Upper lobe of left lung (tissue), 6 donors: ENCODE measurements around the gene ABHD12. TPM values are rescaled to one million over a fixed set of nuclear protein-coding genes. Genes with fewer than 3 reads are reported as not detected.

Source experiments
- ATAC-seq, 2 donors: fragments of 200-7000 bp; cut with Tn5 transposase; one replicate each; pipeline ENCODE4 v1.9.1; 2022; ENCODE audit warnings: mild to moderate bottlenecking in 2 of 2, moderate library complexity in 2 of 2; ENCODE audit not compliant: low FRiP score in 2 of 2
- DNase-seq, 2 donors: peaks; one replicate each; pipeline ENCODE4 v3.0.0-alpha.2; 2019 to 2020
- H3K27ac ChIP-seq, 4 donors: fragments of 200-600 bp; sonication (generic); one replicate each; pipeline ENCODE4 v1.5.1; 2016 to 2019
- H3K27me3 ChIP-seq, 4 donors: fragments of 200-600 bp; sonication (generic); one replicate each; pipeline ENCODE4 v1.5.1; 2017 to 2019
- H3K36me3 ChIP-seq, 4 donors: fragments of 200-600 bp; sonication (generic); one replicate each; pipeline ENCODE4 v1.5.1; 2016 to 2019
- H3K4me1 ChIP-seq, 4 donors: fragments of 200-600 bp; sonication (generic); one replicate each; pipeline ENCODE4 v1.5.1; 2018 to 2019
- H3K4me3 ChIP-seq, 4 donors: fragments of 200-600 bp; sonication (generic); one replicate each; pipeline ENCODE4 v1.5.1; 2017 to 2019; ENCODE audit warnings: mild to moderate bottlenecking in 2 of 4, moderate library complexity in 1 of 4
- H3K9me3 ChIP-seq, 4 donors: fragments of 200-600 bp; sonication (generic); one replicate each; pipeline ENCODE4 v1.5.1; 2018 to 2019
- EP300 ChIP-seq, 4 donors: sonication (generic); formaldehyde crosslinking; IDR thresholded peaks; one replicate each; pipeline ENCODE4 v1.5.1; 2017; ENCODE audit warnings: antibody characterized with exemption in 4 of 4, control low read depth in 2 of 4
- POLR2A ChIP-seq, 4 donors: fragments of 450-650 bp; IDR thresholded peaks; one replicate each; pipeline ENCODE4 v1.5.1; 2016 to 2017; ENCODE audit warnings: antibody characterized with exemption in 4 of 4, mild to moderate bottlenecking in 2 of 4
- POLR2AphosphoS5 ChIP-seq, 2 donors: sonication (generic); formaldehyde crosslinking; IDR thresholded peaks; one replicate each; pipeline ENCODE4 v1.5.1; 2017; ENCODE audit warnings: antibody characterized with exemption in 2 of 2
- WGBS, 2 donors: methylation state at CpG; one replicate each; pipeline ENCODE4 v1.1.5; 2017 to 2018; 5-methylcytosine and 5-hydroxymethylcytosine counted together
- total RNA-seq, 6 donors: library from RNA; depleted of rRNA in 4 of 6; stranded (reverse); fragments of >200 nt in 4 of 6; gene quantifications; one replicate each; pipeline versions ENCODE4 v1.1.0 to v1.2.1, GENCODE V29; 2016 to 2021
- TF ChIP-seq, protein P1 (sequence below), 6 experiments: fragments of 450-650 bp in 4 of 6; fragments of 200-600 bp in 2 of 6; sonication (generic) in 2 of 6; IDR thresholded peaks; one replicate each; pipeline ENCODE4 v1.5.1; 2016 to 2019; ENCODE audit warnings: antibody characterized with exemption in 6 of 6
- donor health status: DM: no; HTN: no; CAD: no; lungs with moderate emphysema.
- donor health status: DM: no; HTN: yes; CAD: no; lungs with severe emphysema.

The ABHD12 gene
- total RNA-seq, 6 donors from 2014 or later: 38.3 to 132 (median 74.5) TPM

DNA sequence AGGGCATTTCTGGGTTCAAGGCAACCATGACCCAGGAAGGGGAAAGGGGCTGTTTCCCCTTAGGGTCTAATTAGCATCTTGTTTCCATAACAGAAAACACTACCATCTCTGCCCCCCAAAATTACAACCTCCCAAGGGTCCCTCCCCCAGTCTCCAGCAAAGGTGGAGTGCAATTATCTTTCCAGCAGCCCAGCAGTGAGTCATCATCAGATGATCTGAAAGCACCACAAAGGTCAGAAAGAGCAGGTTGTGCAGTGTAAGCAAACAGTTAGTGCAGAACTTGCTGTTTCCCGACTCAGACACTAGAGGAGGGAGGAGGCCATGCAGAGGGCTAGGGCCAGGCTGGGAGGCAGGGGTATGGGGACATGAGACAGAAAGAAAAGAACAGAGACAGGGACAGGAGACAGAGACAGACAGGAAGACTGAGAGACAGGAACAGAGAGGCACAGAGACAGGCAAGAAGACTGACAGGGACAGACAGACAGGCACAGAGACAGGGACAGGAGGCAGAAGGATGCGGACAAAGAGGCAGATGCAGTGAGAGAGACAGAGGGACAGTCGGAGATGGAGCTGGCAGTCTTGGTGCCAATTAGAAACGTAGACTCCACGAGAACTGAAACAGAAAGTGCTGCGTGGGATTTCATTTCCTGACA lies 80.2 kb downstream of the ABHD12 start:
- peaks cover 0 to 20% (median 7%) of the 10 kb centered on the region in 4 donors for H3K36me3 ChIP-seq
- peaks cover 14 to 25% (median 17%) of the 10 kb centered on the region in 4 donors for H3K4me1 ChIP-seq
- H3K9me3 ChIP-seq: no peaks in the 10 kb centered on the region
- ATAC-seq (peak; percentile 85 to 91), DNase-seq (peak in 1 of 2 donors; percentile 64)
- no peaks in the 10 kb centered on the region for H3K27me3 ChIP-seq
- H3K4me3 ChIP-seq: peak overlapping the region in 2 of 4 donors; percentile 13 to 15
- 23 to 26% methylated on average over 6 of the region's 6 CpGs for WGBS, 2 donors
- TF ChIP-seq, protein P1, sequence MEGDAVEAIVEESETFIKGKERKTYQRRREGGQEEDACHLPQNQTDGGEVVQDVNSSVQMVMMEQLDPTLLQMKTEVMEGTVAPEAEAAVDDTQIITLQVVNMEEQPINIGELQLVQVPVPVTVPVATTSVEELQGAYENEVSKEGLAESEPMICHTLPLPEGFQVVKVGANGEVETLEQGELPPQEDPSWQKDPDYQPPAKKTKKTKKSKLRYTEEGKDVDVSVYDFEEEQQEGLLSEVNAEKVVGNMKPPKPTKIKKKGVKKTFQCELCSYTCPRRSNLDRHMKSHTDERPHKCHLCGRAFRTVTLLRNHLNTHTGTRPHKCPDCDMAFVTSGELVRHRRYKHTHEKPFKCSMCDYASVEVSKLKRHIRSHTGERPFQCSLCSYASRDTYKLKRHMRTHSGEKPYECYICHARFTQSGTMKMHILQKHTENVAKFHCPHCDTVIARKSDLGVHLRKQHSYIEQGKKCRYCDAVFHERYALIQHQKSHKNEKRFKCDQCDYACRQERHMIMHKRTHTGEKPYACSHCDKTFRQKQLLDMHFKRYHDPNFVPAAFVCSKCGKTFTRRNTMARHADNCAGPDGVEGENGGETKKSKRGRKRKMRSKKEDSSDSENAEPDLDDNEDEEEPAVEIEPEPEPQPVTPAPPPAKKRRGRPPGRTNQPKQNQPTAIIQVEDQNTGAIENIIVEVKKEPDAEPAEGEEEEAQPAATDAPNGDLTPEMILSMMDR (IDR thresholded peaks at IDR 0.05): peak in 4 of 6 experiments; percentile 38 to 54 (median 49)
- TF ChIP-seq POLR2A (IDR thresholded peaks at IDR 0.05) (peak in 1 of 4 donors; percentile 47), EP300 (IDR thresholded peaks at IDR 0.05) (peak in 1 of 4 donors; percentile 78), POLR2AphosphoS5 (IDR thresholded peaks at IDR 0.05) (peak; percentile 42 to 56)
- peak overlapping the region; percentile 43 to 81 (median 70) for H3K27ac ChIP-seq

DNA sequence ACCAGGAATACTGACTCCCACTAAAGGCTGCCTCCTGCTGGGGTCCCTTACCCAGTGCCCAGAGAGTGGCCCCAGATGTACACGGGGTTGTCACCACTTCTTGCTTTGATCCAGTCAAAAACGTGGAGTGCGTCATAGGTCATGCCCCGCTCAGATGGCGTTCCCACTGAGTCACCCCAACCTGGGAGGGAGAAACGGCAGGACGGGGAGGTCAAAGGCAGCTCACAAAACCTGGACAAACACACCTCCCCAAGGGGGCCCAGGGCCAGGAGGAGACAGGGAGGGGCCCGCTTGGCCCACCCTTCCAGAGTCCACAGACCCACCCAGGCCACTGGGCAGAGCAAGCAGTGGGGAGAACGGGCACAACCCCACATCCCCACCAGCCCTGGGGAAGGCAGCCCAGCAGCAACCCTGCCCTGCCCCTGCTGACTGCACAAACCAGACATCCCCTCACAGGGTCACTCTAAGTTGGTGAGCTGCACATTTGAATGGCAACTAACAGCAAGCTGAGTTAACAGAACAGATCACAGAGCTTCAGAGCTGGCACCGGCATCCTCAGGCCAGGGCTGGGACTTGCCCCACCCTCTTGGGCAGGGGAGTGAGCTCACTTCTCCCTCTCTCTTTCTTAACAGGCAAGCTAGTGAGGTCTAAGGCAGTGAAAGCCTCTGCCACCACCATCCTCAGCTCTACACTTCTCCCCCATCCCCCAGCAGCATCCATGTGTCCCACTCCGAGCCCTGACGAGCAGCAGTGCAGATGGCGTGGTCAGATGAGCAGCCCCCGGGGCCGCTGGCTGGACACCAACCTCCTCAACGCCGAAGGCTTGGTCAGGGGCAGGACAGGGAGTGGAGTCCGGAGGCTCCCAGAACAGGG lies 81.0 kb downstream of the ABHD12 start:
- Histone ChIP-seq H3K36me3 (peaks cover 0 to 20% (median 7%) of the 10 kb centered on the region in 4 donors), H3K9me3 (no peaks in the 10 kb centered on the region), H3K4me3 (peak overlapping the region in 1 of 4 donors; percentile 15), H3K4me1 (peaks cover 14 to 25% (median 17%) of the 10 kb centered on the region in 4 donors), H3K27me3 (no peaks in the 10 kb centered on the region), H3K27ac (peak overlapping the region; percentile 41 to 81 (median 59))
- ATAC-seq: peak; percentile 73 to 82
- 89 to 93% methylated on average over 7 to 17 of the region's 18 CpGs for WGBS, 2 donors
- peak in 1 of 2 donors; percentile 52 for DNase-seq
- TF ChIP-seq, protein P1 (IDR thresholded peaks at IDR 0.05): no peak
- TF ChIP-seq POLR2A (IDR thresholded peaks at IDR 0.05): peak in 1 of 4 donors; percentile 37
- TF ChIP-seq EP300 (IDR thresholded peaks at IDR 0.05): no peak
- TF ChIP-seq POLR2AphosphoS5 (IDR thresholded peaks at IDR 0.05): no peak

GRCh38 chr20:25308671-25309394 lies 81.8 kb downstream of the ABHD12 start:
- H3K27ac ChIP-seq: peak overlapping the region; percentile 20 to 81 (median 58)
- DNase-seq (peak; percentile 48 to 75), ATAC-seq (peak; percentile 1 to 4)
- H3K27me3 ChIP-seq: no peaks in the 10 kb centered on the region
- H3K4me1 ChIP-seq: peaks cover 14 to 25% (median 17%) of the 10 kb centered on the region in 4 donors
- peaks cover 0 to 27% (median 7%) of the 10 kb centered on the region in 4 donors for H3K36me3 ChIP-seq
- 84 to 95% methylated on average over 12 to 17 of the region's 17 CpGs for WGBS, 2 donors
- no peak overlapping the region for H3K4me3 ChIP-seq
- no peaks in the 10 kb centered on the region for H3K9me3 ChIP-seq
- TF ChIP-seq POLR2A (IDR thresholded peaks at IDR 0.05) (peak in 1 of 4 donors; percentile 18), POLR2AphosphoS5 (IDR thresholded peaks at IDR 0.05) (no peak), EP300 (IDR thresholded peaks at IDR 0.05) (no peak)
- TF ChIP-seq, protein P1 (IDR thresholded peaks at IDR 0.05): no peak

DNA sequence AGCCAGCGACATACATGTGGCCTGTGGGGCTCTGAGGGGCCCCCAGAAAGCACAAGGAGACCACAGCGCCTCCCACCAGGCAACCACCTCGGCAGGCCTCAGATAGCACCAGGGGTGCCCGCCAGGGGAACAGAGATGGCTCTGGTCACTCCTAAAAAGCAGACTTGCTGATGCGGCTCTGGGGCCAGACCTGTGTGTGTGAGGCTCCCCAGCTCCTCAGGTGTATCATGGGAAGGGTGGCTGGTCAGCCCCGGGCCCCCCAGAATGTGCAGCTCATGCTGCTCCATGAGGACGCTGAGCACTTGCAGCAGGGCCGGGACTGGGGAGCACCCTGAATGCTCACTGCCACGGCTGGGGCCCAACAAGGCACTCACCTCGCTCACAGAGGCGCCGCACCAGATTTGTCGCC lies 82.5 kb downstream of the ABHD12 start:
- H3K36me3 ChIP-seq: peaks cover 0 to 33% (median 11%) of the 10 kb centered on the region in 4 donors
- no peaks in the 10 kb centered on the region for H3K9me3 ChIP-seq
- no peak for DNase-seq
- peaks cover 14 to 25% (median 17%) of the 10 kb centered on the region in 4 donors for H3K4me1 ChIP-seq
- no peak overlapping the region for H3K4me3 ChIP-seq
- WGBS, 2 donors: 91 to 93% methylated on average over 8 to 13 of the region's 13 CpGs
- H3K27ac ChIP-seq: peak overlapping the region in 2 of 4 donors; percentile 75 to 81
- no peak for ATAC-seq
- no peaks in the 10 kb centered on the region for H3K27me3 ChIP-seq
- TF ChIP-seq POLR2A (IDR thresholded peaks at IDR 0.05) (no peak), EP300 (IDR thresholded peaks at IDR 0.05) (no peak), POLR2AphosphoS5 (IDR thresholded peaks at IDR 0.05) (no peak)
- TF ChIP-seq, protein P1 (IDR thresholded peaks at IDR 0.05): no peak
